Astrocyte of the cerebellum (primary cell): ENCODE results near the gene NME2.

ENCODE experiments used
- DNase-seq: peaks from one replicate; pipeline ENCODE4 v3.0.0-alpha.2; 2011; ENCODE audit warnings: low read depth
- H3K4me3 ChIP-seq: 2 replicates; pipeline ENCODE4 v1.5.1; 2011; ENCODE audit warnings: mild to moderate bottlenecking, low read depth, low read length, moderate library complexity
- in situ Hi-C: cut with HindIII; loops from 2 replicates; pipeline ENCODE4 v1.10.0; 2017; ENCODE audit warnings: low sequenced_read_pairs
- TF ChIP-seq, protein P1 (sequence below): IDR thresholded peaks from 2 replicates; pipeline ENCODE4 v1.5.1; 2012; ENCODE audit warnings: low read length, low read depth, moderate library complexity, mild to moderate bottlenecking; ENCODE audit errors: missing control alignments

The NME2 gene

DNA sequence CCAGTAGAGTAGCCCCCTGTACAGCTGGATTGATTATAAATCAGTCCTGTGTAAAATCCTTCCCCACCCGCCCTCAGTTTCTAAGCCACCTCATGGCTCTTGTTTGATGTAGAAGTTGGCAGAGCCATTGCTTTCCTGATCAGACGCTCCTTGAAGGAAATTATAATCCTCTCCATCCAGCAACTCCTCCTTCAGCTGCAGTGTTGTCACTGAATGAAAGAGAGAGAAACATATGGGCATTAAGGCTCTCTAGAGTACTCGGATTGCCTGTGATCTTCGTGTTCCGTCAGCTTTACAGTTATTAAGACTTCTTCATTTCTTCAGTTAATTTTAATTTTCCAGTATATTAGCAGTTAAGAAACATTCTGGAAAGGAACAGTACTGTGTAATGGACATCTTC lies 14.3 kb downstream of the NME2 start:
- TF ChIP-seq, protein P1, sequence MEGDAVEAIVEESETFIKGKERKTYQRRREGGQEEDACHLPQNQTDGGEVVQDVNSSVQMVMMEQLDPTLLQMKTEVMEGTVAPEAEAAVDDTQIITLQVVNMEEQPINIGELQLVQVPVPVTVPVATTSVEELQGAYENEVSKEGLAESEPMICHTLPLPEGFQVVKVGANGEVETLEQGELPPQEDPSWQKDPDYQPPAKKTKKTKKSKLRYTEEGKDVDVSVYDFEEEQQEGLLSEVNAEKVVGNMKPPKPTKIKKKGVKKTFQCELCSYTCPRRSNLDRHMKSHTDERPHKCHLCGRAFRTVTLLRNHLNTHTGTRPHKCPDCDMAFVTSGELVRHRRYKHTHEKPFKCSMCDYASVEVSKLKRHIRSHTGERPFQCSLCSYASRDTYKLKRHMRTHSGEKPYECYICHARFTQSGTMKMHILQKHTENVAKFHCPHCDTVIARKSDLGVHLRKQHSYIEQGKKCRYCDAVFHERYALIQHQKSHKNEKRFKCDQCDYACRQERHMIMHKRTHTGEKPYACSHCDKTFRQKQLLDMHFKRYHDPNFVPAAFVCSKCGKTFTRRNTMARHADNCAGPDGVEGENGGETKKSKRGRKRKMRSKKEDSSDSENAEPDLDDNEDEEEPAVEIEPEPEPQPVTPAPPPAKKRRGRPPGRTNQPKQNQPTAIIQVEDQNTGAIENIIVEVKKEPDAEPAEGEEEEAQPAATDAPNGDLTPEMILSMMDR = no peak

DNA sequence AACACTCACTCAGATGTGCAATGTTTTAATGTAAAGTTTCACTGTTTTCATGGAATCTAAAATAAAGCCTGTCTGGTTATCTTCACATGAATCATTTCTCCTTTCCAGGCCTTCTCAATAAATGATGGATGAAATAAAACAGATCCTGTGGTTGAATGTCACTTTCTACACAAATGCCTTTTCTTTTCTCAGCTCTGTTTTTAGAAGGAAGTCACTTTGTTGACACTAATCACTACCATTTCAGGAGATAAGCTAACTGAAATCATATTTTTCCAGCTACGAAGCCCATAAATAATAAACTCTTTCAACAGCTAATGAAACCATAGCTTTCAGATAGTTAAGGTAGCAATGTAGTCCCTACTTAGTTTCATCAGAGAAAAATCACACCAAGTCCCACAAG lies 17.9 kb downstream of the NME2 start:
- no peak for DNase-seq
- in situ Hi-C loops = no loop called here
- no peak overlapping the region for H3K4me3 ChIP-seq
- TF ChIP-seq, protein P1 = no peak

More for the DNA sequence above, 14.3 kb downstream of the NME2 start:
- H3K4me3 ChIP-seq = no peak overlapping the region
- no peak for DNase-seq
- in situ Hi-C loops = no loop called here

DNA sequence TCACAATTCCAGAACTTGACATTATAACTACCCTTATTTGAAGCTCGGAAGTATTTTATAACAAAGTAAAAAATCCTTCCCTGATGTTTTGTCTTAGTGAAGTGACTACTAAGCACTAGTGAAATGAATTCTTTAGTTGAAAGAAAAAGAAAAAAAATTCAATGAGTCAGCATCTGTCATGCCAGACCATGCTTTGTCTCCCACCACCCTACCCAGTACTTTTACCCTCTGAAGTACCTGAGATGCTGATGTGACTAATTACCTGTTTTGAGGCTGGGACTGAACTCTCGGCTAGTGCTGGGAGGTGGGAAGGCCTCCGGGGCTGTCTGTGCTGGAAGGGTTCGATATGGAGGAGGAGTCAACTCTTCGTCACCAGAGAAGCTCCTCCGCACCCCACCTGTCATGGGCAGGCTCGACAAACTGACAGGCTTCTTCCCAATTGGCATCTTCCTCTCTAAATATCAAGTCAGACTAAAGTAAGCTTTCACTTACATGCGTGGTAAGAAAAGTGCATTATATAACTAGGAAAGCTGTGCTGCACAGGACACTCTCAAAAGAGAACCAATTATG lies 19.6 kb downstream of the NME2 start:
- TF ChIP-seq, protein P1 = no peak
- in situ Hi-C loops = no loop called here
- H3K4me3 ChIP-seq = no peak overlapping the region
- no peak for DNase-seq

DNA sequence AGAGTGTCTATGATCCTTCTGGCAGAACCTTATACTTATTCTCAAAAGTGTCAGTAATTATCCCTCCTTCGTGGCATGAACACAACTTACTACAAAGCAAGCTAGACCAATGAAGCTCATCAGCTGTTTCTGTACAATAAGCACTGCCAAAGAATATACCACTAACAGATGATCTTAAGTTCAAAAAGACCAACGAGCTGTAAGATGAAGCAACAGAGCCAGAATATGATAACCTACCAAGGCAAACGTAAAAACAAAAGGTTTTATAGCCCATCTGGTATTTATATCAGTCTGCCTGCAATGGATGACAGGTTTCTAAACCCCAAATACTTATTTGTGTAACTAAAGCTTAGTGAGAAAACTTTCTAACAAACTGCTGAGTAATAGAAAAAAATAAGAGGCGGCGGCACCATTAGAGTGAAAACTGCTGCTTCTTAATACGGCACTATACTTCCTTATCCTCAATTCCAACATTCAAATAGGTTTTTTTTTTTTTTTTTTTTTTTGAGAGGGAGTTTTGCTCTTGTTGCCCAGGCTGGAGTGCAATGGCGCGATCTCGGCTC lies 22.1 kb downstream of the NME2 start:
- no peak for DNase-seq
- no peak overlapping the region for H3K4me3 ChIP-seq
- in situ Hi-C loops = no loop called here
- TF ChIP-seq, protein P1 = no peak

DNA sequence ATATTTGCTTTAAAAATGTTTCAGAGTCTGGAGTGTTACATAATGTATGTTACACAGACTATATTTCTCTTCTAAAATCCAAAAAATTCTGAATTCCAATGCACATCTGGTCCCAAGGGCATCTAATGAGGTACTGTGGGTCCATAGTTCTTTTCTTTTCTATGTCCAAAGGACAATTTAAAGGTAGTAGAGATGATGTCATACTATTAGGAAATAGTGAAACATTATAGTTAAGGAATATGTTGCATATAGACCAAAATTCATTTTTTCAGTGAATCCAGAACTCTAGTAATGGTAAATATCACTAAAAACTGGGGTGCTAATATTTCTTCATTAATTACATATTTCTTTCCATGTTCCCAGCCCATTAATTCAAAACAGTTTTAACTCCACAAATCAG lies 23.0 kb downstream of the NME2 start:
- TF ChIP-seq, protein P1 = no peak
- in situ Hi-C loops = no loop called here
- DNase-seq = no peak
- no peak overlapping the region for H3K4me3 ChIP-seq

DNA sequence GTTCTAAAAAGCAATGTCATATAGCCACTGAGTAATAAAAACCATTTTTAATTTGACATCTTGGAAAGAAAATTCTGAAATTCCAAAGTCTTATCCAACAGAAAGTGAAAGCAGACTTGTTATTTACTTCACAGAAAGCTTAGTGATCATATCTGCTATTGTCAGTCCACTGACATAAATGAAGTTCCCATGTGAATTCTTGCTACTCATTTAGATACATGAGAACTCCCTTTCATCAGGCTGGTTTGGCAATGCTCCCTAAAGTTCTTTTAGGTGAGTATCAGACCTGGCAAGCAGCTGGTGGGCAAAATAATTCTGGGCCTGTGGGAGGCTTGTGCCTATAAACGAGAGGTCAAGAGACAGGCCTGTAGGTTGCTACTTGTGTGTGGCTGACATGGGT lies 23.4 kb downstream of the NME2 start:
- H3K4me3 ChIP-seq = no peak overlapping the region
- TF ChIP-seq, protein P1 = no peak
- no peak for DNase-seq
- in situ Hi-C loops = no loop called here
